Suprapubic skin (tissue), 4 donors: ENCODE results near the gene EGF. TPM values are rescaled to one million over a fixed set of nuclear protein-coding genes. Genes with fewer than 3 reads are reported as not detected.
"Not testable (repeated sequence)": the region's sequence is repeated elsewhere in the genome, so short reads cannot be mapped to it uniquely, and the experiment has no call there.

Source experiments
- DNase-seq, 2 donors: peaks; one replicate each; pipeline ENCODE4 v3.0.0-alpha.2; 2019; ENCODE audit warnings: low spot score in 2 of 2
- H3K27ac ChIP-seq: fragments of 200-600 bp; sonication (generic); one replicate; pipeline ENCODE4 v1.5.1; 2019
- H3K27me3 ChIP-seq: fragments of 200-600 bp; sonication (generic); one replicate; pipeline ENCODE4 v1.5.1; 2019
- H3K36me3 ChIP-seq: fragments of 200-600 bp; sonication (generic); one replicate; pipeline ENCODE4 v1.5.1; 2019
- H3K4me1 ChIP-seq: fragments of 200-600 bp; sonication (generic); one replicate; pipeline ENCODE4 v1.5.1; 2019
- H3K4me3 ChIP-seq: fragments of 200-600 bp; sonication (generic); one replicate; pipeline ENCODE4 v1.5.1; 2019; ENCODE audit warnings: mild to moderate bottlenecking
- H3K9me3 ChIP-seq: fragments of 200-600 bp; sonication (generic); one replicate; pipeline ENCODE4 v1.5.1; 2019
- EP300 ChIP-seq: sonication (generic); formaldehyde crosslinking; IDR thresholded peaks from one replicate; pipeline ENCODE4 v1.6.1; 2017; ENCODE audit warnings: antibody characterized with exemption
- POLR2A ChIP-seq, 2 donors: fragments of 450-650 bp; IDR thresholded peaks; one replicate each; pipeline ENCODE4 v1.6.1; 2017; ENCODE audit warnings: antibody characterized with exemption in 2 of 2, mild to moderate bottlenecking in 2 of 2, moderate library complexity in 2 of 2
- POLR2AphosphoS5 ChIP-seq, 3 donors: sonication (generic); formaldehyde crosslinking; IDR thresholded peaks; one replicate each; pipeline ENCODE4 v1.6.1; 2017; ENCODE audit warnings: antibody characterized with exemption in 3 of 3
- WGBS: methylation state at CpG from one replicate; pipeline ENCODE4 v1.1.5; 2018; 5-methylcytosine and 5-hydroxymethylcytosine counted together
- total RNA-seq, 4 donors: library from RNA; depleted of rRNA; stranded (reverse); fragments of >200 nt; gene quantifications; one replicate each; pipeline ENCODE4 v1.1.0, GENCODE V29; 2016
- TF ChIP-seq, protein P1 (sequence below), 2 donors: fragments of 200-600 bp in 1 of 2; fragments of 450-650 bp in 1 of 2; sonication (generic) in 1 of 2; IDR thresholded peaks; one replicate each; pipeline ENCODE4 v1.5.1; 2016 to 2019; ENCODE audit warnings: antibody characterized with exemption in 2 of 2, mild to moderate bottlenecking in 1 of 2, moderate library complexity in 1 of 2

The EGF gene
- total RNA-seq, 4 donors from 2014 or later = 1.1 to 20.3 (median 2.9) TPM

DNA sequence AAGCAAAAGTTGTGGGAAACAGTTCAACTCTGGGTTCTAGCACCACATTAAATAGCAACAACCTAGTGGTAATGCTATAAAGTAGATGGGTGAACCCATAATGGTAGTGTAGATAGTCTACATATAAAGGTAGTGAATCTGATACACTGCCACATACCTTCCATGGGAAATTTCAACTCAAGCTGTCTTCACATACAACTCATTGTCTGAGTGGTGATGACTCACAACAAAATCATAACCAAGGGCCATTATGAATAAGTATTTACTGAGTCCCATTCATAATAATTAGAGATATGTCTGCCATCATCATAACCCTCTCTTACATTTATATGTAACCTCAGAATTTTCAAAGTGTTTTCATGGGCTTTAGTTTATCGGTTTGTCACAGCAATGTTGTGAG is 34.8 kb downstream of the EGF start:
- no peak for DNase-seq
- H3K4me3 ChIP-seq = no peak overlapping the region
- no peak overlapping the region for H3K27ac ChIP-seq
- H3K36me3 ChIP-seq = no peaks in the 10 kb centered on the region
- H3K4me1 ChIP-seq = no peaks in the 10 kb centered on the region
- H3K27me3 ChIP-seq = no peaks in the 10 kb centered on the region
- TF ChIP-seq POLR2A (IDR thresholded peaks at IDR 0.05) = no peak
- no peak for TF ChIP-seq EP300
- TF ChIP-seq, protein P1, sequence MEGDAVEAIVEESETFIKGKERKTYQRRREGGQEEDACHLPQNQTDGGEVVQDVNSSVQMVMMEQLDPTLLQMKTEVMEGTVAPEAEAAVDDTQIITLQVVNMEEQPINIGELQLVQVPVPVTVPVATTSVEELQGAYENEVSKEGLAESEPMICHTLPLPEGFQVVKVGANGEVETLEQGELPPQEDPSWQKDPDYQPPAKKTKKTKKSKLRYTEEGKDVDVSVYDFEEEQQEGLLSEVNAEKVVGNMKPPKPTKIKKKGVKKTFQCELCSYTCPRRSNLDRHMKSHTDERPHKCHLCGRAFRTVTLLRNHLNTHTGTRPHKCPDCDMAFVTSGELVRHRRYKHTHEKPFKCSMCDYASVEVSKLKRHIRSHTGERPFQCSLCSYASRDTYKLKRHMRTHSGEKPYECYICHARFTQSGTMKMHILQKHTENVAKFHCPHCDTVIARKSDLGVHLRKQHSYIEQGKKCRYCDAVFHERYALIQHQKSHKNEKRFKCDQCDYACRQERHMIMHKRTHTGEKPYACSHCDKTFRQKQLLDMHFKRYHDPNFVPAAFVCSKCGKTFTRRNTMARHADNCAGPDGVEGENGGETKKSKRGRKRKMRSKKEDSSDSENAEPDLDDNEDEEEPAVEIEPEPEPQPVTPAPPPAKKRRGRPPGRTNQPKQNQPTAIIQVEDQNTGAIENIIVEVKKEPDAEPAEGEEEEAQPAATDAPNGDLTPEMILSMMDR (IDR thresholded peaks at IDR 0.05) = no peak
- no peak for TF ChIP-seq POLR2AphosphoS5 (IDR thresholded peaks at IDR 0.05)
- 88% methylated on average over 1 of the region's 1 CpG for WGBS
- no peaks in the 10 kb centered on the region for H3K9me3 ChIP-seq

DNA sequence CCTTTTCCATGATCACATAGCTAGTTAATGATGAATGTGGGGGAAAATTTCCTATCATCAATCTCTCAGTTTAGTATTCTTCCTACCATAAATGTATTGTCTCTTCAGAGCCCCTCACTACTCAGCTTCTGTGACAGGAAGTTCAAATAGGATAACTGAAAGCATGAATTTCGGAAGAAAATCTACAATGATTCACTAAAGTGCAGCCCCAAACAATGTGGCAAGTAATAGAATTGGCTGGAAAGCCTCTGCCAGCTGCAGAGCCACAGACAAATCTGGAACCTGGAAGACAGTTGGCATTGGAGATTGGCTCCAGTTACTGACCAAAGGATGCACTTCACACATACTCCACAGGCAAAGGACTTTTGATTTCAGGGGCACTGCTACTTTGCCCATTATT is 35.2 kb downstream of the EGF start:
- H3K27ac ChIP-seq = no peak overlapping the region
- no peak overlapping the region for H3K4me3 ChIP-seq
- WGBS = 0% methylated on average over 1 of the region's 1 CpG
- no peaks in the 10 kb centered on the region for H3K9me3 ChIP-seq
- H3K27me3 ChIP-seq = no peaks in the 10 kb centered on the region
- DNase-seq = no peak
- TF ChIP-seq POLR2A (IDR thresholded peaks at IDR 0.05) = no peak
- no peaks in the 10 kb centered on the region for H3K36me3 ChIP-seq
- no peaks in the 10 kb centered on the region for H3K4me1 ChIP-seq

DNA sequence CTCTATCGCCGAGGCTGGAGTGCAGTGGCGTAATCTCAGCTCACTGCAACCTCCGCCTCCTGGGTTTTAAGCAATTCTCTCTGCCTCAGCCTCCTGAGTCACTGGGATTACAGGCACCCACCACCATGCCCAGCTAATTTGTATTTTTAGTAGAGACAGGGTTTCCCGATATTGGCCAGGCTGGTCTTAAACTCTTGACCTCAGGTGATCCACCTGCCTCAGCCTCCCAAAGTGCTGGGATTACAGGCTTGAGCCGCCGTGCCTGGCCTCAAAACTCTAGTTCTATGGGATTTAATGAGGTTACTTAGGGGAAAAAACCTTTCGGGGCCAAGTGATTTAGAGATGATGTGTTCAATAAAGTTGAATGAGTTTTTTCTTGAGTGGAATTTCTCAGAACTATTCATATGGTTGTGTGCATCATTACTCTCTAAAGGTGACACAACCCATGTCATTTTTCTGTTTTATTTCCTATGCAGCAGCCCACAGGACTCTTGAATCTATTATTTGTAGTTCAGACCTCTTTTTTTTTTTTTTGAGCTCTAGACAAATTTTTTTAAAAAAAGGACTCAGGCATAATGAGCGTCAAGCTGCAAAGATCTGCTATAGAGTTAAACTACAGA is 36.5 kb downstream of the EGF start:
- WGBS = 94% methylated on average over 9 of the region's 9 CpGs
- H3K9me3 ChIP-seq, DNase-seq, H3K27me3 ChIP-seq, H3K36me3 ChIP-seq, H3K27ac ChIP-seq, H3K4me1 ChIP-seq, H3K4me3 ChIP-seq: not testable (repeated sequence)

DNA sequence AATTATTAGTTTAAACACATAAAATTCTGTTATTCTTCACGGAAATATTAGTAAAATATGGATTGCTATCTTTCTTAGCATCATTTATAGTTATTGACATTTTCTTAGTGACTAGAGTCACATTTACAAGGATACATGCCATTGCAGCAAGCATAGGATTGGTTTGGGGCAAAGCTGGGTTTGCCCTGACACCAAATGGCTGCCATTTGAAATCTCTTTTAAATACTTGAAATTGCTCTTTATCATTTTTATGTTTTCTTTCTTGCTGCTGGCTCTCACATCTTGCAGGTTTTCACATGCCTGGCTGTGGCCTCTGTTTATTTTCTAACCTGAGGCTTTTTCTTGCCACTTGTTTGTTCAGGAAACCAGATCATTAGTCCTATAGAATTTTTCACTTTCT is 39.9 kb downstream of the EGF start:
- no peak for DNase-seq
- Histone ChIP-seq H3K27me3 (no peaks in the 10 kb centered on the region), H3K9me3 (no peaks in the 10 kb centered on the region), H3K27ac (no peak overlapping the region), H3K4me1 (no peaks in the 10 kb centered on the region), H3K4me3 (no peak overlapping the region), H3K36me3 (no peaks in the 10 kb centered on the region)
- 53% methylated on average over 1 of the region's 1 CpG for WGBS
- no peak for TF ChIP-seq EP300
- no peak for TF ChIP-seq POLR2A (IDR thresholded peaks at IDR 0.05)
- TF ChIP-seq POLR2AphosphoS5 (IDR thresholded peaks at IDR 0.05) = no peak
- TF ChIP-seq, protein P1 (IDR thresholded peaks at IDR 0.05) = no peak

DNA sequence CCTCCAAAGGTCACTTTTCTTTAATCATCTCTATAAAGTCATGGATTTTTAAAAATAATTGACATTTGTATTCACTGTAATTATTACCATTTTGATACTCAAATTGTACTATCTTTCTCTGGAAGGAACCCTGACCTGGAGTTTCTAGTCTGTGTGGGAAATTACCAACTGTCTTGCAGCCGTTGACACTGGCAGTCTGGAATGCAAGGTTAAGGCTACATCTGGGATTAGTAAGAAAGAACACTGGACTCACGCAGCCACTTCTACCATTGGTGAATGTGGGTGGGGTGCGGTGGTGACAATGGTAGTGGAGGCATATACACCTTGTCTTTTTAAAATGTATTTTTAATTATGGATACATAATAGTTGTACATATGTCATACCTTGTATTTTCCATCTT is 40.9 kb downstream of the EGF start:
- Histone ChIP-seq H3K4me3 (no peak overlapping the region), H3K9me3 (no peaks in the 10 kb centered on the region), H3K27ac (no peak overlapping the region), H3K36me3 (no peaks in the 10 kb centered on the region), H3K4me1 (no peaks in the 10 kb centered on the region), H3K27me3 (no peaks in the 10 kb centered on the region)
- 83% methylated on average over 3 of the region's 3 CpGs for WGBS
- TF ChIP-seq POLR2AphosphoS5 (IDR thresholded peaks at IDR 0.05) = no peak
- TF ChIP-seq, protein P1 (IDR thresholded peaks at IDR 0.05) = no peak
- no peak for TF ChIP-seq EP300
- no peak for TF ChIP-seq POLR2A (IDR thresholded peaks at IDR 0.05)
- DNase-seq = no peak

DNA sequence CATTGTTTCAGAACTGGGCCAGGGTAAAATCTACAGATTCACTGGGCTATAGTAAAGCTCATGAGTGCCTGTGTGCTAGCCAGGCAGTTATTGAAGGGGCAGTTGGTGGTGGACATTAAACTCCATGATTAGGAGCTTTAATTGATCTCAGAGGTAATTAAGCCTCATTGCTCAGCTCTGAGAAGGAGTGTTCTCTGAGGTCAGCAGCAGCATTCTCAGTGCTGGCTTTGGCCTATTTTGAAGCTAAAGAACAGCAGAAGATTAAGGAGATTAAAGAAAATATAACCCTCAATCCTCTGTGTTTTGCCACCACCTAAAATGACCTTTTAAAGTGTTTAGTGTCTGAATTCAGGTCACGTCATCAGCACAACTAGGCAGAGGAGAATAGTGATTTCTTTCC is 42.5 kb downstream of the EGF start:
- Histone ChIP-seq H3K36me3 (no peaks in the 10 kb centered on the region), H3K9me3 (no peaks in the 10 kb centered on the region), H3K27ac (no peak overlapping the region), H3K4me1 (no peaks in the 10 kb centered on the region), H3K4me3 (no peak overlapping the region), H3K27me3 (no peaks in the 10 kb centered on the region)
- no peak for DNase-seq
- TF ChIP-seq POLR2AphosphoS5 (IDR thresholded peaks at IDR 0.05) (no peak), EP300 (no peak), POLR2A (IDR thresholded peaks at IDR 0.05) (no peak)
- TF ChIP-seq, protein P1 (IDR thresholded peaks at IDR 0.05) = no peak
- 100% methylated on average over 1 of the region's 1 CpG for WGBS
